HFFc6 (cell line): ENCODE results near the gene UBE2I. TPM values are rescaled to one million over a fixed set of nuclear protein-coding genes. Genes with fewer than 3 reads are reported as not detected.
A peak's percentile ranks its signal among the peaks of the same experiment; 100 is the strongest.

Experiments used
- DNase-seq: peaks from one replicate; pipeline ENCODE4 v3.0.0-alpha.2; 2018
- H3K27ac Mint-ChIP-seq: 2 replicates; pipeline ENCODE4 v1.8.0; 2020; ENCODE audit warnings: mild to moderate bottlenecking, mixed read lengths
- H3K27me3 Mint-ChIP-seq: 2 replicates; pipeline ENCODE4 v1.8.0; 2021; ENCODE audit warnings: mild to moderate bottlenecking, moderate library complexity, mixed read lengths; ENCODE audit not compliant: insufficient read depth
- H3K36me3 Mint-ChIP-seq: 2 replicates; pipeline ENCODE4 v1.8.0; 2021; ENCODE audit warnings: low read depth, mixed read lengths
- H3K4me1 Mint-ChIP-seq: 2 replicates; pipeline ENCODE4 v1.8.0; 2020; ENCODE audit warnings: low read depth, mixed read lengths
- H3K4me3 Mint-ChIP-seq: 2 replicates; pipeline ENCODE4 v1.8.0; 2020; ENCODE audit warnings: mild to moderate bottlenecking, moderate library complexity, mixed read lengths
- H3K9me3 Mint-ChIP-seq: 2 replicates; pipeline ENCODE4 v1.8.0; 2020; ENCODE audit warnings: mild to moderate bottlenecking, mixed read lengths
- CTCF ChIP-seq: fragments of 200-600 bp; sonication (generic); IDR thresholded peaks from 2 replicates; pipeline ENCODE4 v1.5.0; 2021; ENCODE audit warnings: antibody characterized with exemption, mild to moderate bottlenecking
- total RNA-seq, 6 experiments: library from RNA; stranded (reverse); fragmentation: NEBNext Ultra II Directional; extraction: Animal tissue kit (Norgen Biotek cat#: 25700); gene quantifications; 2 replicates in 1 of 6; 3 replicates in 5 of 6; pipeline ENCODE4 v1.2.3, GENCODE V29; 2021

The UBE2I gene
- total RNA-seq, 6 experiments from 2014 or later = 116 to 147 (median 138) TPM

DNA sequence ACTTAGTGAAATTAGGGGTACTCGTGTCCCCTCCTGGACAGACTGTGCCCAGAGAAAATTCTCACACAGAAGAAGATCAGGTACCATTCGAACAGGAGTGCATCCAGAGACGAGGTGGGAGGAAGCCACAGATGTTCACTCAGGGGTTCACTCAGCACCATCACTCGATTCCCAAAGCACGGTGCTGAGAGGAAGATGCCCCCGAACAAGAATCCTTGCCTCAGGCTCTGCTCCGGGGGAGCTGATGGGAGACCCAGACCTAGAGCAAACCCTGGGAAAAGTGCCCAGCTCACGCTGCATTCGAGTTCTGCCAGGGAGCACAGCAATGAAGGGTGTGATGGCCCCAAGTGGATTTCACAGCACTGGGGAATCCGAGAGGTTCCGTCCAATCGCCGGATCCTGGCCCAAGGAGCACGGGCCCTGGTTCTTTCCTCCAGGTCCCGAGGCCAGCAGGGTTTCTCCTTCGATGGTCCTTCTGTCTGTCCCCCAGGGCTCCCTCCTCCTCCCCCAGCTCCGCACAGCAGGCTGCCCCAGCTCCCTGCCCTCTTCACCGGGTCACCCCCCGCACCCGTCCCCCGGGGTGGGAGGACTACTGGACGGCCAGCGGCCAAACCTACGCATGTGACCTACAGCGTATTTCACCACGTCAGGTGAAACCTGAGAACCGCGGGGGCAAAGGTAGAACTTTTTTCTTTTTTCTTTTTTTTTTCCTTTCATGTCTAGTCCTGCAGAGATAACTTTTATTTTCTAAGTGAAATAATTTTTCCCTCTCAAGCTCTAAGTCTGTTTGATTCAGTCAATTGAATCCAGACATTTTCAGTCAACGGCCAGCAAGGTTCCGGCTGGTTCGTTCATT is 10.2 kb upstream of the UBE2I start:
- Mint-ChIP-seq H3K9me3 (no peaks in the 10 kb centered on the region), H3K36me3 (no peaks in the 10 kb centered on the region), H3K27ac (no peak overlapping the region), H3K4me1 (peaks cover 16% of the 10 kb centered on the region), H3K4me3 (no peak overlapping the region), H3K27me3 (peaks cover 10% of the 10 kb centered on the region)
- no peak for TF ChIP-seq CTCF
- no peak for DNase-seq

DNA sequence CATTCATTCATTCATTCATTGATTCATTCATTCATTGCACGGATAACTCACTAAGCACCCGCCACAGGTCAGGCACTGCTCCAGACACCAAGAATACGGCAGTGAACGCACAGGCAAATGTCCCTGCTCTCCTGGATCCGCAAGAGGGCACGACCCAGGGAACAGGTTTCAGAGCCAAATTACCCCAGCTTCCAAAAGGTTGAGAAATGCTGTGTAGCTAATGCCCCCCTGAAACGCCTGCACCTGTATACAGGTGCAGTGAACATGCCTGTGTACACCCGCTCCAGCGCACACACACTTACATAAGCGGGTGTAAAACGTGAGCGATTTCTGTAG is 9.6 kb upstream of the UBE2I start:
- Mint-ChIP-seq H3K4me1 (peaks cover 12% of the 10 kb centered on the region), H3K36me3 (no peaks in the 10 kb centered on the region), H3K27ac (no peak overlapping the region), H3K27me3 (peaks cover 10% of the 10 kb centered on the region), H3K4me3 (no peak overlapping the region), H3K9me3 (no peaks in the 10 kb centered on the region)
- no peak for DNase-seq
- TF ChIP-seq CTCF = no peak

- DNase-seq = peak; percentile 44
These were observed 8.6 kb upstream of the UBE2I start for GRCh38 chr16:1300664-1301476.

GRCh38 chr16:1301562-1301961 is 7.9 kb upstream of the UBE2I start:
- no peak for DNase-seq
- Mint-ChIP-seq H3K36me3 (no peaks in the 10 kb centered on the region), H3K9me3 (no peaks in the 10 kb centered on the region), H3K27me3 (peaks cover 10% of the 10 kb centered on the region), H3K4me3 (no peak overlapping the region), H3K27ac (no peak overlapping the region), H3K4me1 (peaks cover 12% of the 10 kb centered on the region)
- TF ChIP-seq CTCF = no peak

More at GRCh38 chr16:1300664-1301476, 8.6 kb upstream of the UBE2I start:
- peak; percentile 96 for TF ChIP-seq CTCF
- H3K4me1 Mint-ChIP-seq = peaks cover 12% of the 10 kb centered on the region
- H3K9me3 Mint-ChIP-seq = no peaks in the 10 kb centered on the region
- no peaks in the 10 kb centered on the region for H3K36me3 Mint-ChIP-seq
- no peak overlapping the region for H3K27ac Mint-ChIP-seq
- H3K4me3 Mint-ChIP-seq = no peak overlapping the region
- peaks cover 10% of the 10 kb centered on the region for H3K27me3 Mint-ChIP-seq

DNA sequence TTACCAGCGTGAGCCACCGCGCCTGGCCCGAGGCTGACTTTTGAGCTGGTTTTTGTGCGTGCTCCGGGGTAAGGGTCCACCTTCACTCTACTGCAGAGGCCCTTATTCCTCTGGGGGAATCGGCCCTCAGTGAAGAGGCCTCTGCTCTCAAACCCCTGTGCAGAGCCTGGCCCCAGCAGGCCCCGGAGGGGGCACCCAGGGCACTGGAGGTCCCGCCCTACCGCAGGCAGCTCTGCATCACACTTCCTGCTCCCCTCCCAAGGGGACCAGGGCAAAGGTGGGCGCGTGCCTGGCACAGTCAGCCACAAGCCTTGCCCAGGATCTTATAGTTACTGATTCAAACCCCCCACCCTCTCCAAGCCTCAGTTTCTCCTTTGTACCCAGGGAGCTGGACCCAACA is 3.6 kb upstream of the UBE2I start:
- no peak for TF ChIP-seq CTCF
- Mint-ChIP-seq H3K4me1 (peaks cover 4% of the 10 kb centered on the region), H3K36me3 (peaks cover 9% of the 10 kb centered on the region), H3K27ac (no peak overlapping the region), H3K27me3 (peaks cover 6% of the 10 kb centered on the region), H3K4me3 (no peak overlapping the region), H3K9me3 (no peaks in the 10 kb centered on the region)
- DNase-seq = no peak
